ENCODE measurements around the gene GRHPR.
A peak's percentile ranks its signal among the peaks of the same experiment; 100 is the strongest.
"Not testable (repeated sequence)": the region's sequence is repeated elsewhere in the genome, so short reads cannot be mapped to it uniquely, and the experiment has no call there.

GRHPR gene

DNA sequence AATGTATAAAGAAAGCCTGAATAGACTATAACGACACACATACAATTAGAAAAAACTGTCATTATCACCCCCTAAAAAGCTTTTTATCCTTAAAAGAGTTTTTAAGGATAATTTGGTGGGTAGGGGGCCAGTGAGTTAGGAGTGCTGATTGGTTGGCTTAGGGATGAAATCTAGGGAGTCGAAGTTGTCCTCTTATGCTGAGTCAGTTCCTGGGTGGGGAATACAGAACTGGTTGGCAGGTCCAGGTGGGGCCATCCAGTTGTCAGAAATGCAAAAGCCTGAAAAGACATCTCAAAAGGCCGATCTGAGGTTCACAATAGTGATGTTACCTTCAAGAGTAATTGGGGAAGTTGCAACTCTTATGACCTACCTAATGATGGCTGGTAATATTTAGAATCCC lies 29.1 kb downstream of the GRHPR start:
- DNase-seq: no peak

DNA sequence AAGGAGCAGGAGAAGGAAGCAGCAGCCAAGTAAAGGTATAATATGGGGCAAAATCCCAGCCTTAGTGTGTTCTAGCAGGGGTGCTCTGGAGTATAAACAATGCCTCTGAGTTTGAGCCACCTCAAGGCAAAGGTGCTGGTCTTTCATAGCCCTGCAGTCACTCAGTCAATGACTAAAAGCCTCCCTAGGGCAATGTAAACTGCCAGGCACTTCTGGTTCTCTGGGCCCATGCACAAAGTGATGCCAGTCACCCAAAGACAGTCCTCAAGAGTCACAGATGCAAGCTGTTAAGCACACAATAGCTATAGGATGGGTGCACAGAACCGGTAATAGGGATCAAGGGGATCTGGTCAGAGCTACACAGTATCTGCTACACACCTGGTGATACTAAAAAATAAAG lies 30.1 kb downstream of the GRHPR start:
- no peak for DNase-seq

DNA sequence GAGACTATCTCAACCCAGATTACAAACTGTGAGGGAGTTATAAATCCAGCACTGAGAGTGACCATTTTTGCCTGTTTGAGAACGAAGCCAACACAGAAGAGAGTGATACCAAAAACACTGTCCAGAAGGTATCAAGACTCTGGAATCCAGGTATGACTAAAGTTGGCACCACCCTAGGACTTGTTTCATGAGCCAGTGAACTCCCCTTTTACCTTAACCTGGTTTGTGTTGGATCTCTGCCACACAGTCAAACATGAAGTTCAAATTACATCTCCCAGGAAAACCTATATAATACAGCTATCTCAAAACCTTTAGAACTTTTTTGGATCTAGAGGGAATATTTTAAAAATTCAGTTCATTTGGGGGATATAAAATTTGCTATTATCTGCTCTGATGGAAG lies 31.3 kb downstream of the GRHPR start:
- DNase-seq: no peak

DNA sequence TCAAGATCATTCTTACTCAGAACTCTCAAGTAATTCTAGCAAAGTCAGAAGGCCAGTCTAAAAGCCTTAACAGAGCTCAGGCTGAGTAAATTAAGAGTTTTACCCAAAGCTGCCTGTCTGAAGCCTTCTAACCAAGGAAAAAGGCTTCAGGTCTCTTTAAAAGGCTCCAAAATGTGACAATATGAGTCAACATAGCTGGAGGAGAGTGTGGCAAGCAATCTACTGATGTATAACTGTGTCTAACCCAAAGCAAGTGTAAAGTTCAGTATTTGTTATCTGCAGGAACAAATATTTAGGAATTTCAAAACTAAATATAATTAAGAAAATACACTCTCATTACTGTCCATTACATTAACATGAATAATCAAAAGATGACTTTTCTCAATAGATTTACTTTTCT lies 31.7 kb downstream of the GRHPR start:
- DNase-seq: no peak

DNA sequence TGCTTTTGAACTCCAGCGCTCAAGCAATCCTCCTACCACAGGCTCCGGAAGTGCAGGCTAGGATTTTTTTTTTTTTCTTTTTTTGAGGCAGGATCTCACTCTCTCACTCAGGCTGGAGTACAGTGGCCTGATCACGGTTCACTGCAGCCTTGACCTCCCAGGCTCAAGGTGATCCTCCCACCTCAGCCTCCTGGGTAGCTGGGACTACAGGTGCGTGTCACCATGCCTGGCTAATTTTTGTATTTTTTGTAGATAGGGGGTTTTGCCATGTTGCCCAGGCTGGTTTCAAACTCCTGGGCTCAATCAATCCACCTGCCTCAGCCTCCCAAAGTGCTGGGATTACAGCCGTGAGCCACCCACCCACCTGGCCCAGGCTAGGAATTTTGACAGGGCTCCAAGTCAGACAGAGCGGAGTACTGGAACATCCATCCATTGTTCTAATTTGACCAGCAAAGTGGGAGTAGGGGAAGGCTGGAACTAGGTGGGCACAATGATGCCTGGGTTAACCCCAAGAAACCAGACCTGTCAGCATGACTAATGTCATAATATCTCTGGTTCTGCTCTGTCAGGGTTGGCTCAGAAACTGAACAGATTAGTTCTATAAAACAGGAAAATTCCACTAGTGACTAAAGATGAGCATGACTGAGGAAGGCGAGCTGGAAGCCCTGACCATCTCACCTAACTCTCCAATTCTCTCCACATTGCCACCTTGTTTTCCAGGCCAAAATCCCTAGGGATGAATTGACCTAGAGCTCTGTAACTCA lies 33.6 kb downstream of the GRHPR start:
- DNase-seq: no peak

DNA sequence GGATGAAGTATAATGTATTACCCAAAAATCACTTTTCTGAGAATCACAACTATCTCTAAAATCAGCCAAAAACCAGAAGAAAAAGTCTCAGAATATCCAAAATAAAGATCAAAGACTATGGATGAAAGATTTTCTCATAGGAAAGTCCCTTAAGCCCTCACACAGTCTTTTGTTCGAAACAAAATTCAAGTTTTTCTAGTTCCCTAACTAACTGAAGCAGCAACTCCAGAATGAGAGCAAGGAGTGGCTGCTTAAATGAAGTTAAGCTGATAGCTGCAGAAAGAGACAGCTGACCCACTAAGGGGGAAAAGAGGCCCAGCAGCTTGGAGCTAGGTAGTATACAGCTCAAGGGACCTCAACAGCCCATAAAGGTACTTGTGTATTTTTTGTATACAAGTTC lies 34.3 kb downstream of the GRHPR start:
- no peak for DNase-seq

DNA sequence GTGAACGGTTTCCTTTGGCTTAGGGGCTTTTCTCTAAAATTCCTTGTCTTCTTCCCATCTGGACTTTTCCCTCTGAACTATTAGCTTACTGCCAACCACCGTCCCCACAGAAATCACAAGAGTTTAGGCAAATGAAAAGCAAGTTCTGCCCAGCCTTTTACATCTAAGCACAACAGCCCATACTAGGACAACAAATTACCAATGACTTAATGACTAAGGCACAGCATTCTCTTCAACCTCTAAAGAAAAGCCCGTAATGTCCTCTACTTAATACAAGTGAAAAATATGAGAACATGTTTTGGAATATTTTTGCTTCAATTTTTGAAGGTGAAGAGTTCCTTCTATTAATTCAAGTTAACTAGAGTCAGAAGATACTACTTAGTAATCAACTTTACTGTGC lies 41.5 kb downstream of the GRHPR start:
- DNase-seq: no peak

DNA sequence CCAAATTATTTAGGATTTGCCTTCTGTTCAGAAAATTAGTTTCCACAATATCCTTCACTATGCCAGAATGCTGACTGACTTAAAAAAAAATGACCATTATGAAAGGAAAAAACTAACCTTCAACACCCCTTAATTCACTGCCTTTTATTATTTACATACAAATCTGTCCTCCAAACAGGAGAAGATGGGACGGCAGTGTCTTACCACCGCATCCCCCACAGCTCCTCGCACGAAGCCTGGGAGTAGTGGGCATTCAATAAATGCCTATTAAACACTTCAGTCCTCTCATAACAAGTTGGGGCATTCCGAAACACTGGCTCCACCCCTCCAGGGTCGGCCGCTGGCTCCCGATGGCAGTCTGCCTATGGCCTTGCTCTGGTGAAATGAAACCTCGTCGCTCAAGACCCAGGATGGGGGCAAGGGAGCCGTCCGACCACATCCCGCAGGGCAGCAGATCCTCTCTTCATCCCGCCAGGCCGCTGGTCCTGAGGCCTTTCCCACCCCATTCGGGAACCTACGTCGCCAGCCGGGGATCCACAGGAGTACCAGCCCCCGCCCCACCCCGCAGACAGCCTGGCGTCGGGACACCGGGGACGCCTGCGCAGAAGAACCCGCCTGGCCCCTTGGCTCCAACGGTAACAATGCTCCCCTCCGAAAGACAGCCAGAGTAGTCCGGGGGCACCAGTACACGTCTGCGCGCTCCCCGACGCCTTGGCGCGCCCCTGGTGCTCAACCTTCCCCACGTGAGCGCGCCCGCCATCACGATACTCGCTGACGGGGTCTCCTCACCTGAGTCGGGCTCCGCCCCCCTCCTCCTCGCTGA lies 42.1 kb downstream of the GRHPR start:
- DNase-seq: no peak

DNA sequence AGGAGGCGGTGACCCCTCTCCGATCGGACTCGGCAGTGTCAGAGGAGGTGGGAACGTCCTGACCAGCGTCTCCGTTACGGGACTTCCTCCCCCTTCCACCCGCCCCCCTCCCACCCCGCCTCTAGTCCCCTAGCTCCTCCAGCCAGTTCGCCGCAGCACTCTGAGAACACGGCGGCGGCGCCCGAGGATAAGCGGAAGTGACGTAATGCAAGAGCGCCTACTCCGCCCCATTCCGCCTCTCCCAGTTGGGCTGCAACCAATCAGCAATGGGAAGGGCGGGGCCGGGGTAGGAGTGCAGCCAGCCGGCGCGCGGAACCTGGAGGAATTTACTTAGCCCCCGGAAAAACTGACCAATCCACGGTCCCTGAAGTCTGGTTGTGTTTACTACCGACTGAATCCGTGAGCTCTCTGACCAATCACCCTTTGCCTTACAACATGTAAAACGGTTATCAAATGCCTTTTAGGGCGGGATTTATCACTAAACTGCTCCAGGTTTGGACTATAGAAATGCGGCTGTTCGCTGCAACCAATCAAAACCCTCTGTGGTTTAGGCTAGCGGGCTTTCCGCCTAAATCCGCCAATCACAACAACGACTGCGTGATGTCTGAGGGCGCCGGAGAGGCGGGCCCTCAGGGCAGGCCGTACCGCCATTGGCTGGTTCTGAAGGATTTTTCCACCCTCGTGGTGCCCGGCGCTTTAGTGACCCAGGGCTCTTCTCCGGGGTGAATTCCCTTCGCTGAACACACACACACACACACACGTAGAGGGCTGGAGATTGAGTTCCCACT lies 42.9 kb downstream of the GRHPR start, which contains the start of gene ZBTB5:
Gene ZBTB5, minus strand, starts transcription at position 202 of the 788 bp plus-strand sequence. CDS start 22,899 bp downstream, outside the sequence.
- peak; percentile 100 for DNase-seq

DNA sequence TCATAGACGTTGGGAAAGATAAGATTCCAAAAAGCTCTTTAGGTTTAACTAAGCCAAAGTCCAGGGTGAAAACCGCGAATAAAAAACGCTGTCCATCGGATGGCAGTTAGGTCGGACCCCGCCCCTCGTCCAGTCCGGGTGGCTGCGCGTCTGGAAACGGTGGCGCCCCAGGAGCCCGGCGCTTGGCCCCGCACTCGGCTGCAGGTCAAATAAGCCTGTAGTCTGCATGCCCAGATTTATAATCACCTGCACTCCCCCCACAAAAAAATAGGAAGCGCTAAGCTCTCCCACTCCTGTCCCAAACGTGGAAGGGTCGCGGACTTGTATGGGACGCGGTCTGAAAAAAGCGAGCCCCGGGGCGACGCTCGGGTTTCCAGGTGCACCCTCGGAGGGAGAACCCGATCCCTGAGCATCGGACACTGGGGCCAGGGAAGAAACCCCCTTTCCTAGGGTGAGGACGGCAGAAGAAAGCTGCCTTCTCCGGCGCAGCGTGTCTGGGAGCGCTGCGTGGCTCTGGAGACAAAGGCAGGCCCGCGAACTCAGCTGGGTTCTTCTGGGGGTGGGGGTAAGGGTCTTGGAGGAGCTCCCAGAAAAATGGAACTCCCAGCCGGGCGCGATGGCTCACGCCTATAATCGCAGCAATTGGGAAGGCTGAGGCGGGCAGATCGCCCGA lies 43.7 kb downstream of the GRHPR start:
- peak; percentile 77 for DNase-seq

DNA sequence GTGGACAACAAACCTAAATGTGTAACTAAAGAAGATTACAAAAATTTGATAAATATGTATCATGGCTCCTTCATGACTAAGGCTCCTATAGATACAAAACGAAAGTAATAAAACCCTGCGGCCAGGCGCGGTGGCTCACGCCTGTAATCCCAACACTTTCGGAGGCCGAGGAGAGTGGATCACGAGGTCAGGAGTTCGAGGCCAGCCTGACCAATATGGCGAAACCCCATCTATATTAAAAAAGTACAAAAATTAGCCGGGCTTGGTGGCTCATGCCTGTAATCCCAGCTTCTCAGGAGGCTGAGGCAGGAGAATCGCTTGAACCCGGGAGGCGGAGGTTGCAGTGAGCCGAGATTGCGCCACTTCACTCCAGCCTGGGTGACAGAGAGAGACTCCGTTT lies 45.0 kb downstream of the GRHPR start:
- DNase-seq: not testable (repeated sequence)

DNA sequence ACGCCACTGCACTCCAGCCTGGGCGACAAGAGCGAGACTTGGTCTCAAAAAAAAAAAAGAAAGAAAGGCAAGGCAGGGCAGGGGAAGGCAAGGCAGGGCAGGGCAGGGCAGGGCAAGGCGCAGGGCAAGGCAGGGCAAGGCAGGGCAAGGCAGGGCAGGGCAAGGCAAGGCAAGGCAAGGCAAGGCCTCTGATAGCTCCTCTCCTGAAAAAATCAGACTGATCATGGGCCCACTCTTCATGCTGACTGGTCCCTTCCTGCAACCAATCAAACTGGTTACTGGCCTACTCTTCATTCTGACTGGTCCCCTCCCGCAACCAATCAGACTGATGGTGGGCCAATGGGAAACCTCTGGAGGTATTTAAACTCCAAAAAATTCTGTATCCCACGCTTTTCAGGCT lies 46.1 kb downstream of the GRHPR start:
- no peak for DNase-seq

DNA sequence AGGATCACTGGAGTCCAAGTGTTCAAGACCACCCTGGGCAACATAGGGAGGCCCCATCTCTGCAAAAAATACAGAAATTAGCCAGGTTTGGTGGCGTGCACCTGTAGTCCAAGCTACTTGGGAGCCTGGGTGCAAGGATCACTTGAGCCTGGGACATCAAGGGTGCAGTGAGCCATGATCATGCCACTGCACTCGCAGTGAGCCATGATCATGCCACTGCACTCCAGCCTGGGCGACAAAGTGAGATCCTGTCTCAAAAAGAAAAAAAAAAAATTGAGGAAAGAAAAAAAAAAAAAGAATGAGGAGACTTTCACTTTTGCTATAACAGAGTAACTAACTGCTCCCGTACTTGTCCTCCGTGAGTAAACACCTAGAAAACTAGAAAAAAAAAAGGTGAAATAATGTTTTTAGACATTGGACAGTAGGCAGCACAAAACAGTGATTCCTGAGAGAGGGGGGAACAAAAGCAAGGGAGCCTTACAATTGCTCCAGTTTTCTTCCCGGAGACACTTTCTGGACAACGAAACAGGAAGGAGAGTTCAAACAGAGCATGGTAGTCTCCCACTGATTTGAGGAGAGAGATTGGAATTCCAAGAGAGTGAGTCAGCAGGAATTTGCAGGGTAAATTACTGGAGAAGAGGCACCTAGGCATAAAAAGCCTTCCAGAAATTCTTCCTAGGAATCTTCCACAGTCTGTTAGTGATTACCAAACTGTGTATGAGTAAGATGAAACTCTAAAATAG lies 49.6 kb downstream of the GRHPR start:
- no peak for DNase-seq

DNA sequence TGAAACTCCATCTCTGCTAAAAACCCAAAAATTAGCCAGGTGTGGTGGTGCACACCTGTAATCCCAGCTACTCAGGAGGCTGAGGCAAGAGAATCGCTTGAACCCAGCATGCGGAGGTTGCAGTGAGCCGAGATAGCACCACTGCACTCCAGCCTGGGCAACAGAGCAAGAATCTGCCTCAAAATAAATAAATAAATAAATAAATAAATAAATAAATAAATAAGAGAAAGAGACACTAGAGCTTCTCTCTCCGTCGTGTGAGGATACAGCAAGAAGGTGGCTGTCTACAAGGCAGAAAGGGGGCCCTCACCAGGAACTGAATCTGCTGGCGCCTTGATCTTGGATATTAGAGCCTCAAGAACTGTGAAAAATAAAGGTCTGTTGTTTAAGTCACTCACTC lies 51.5 kb downstream of the GRHPR start:
- DNase-seq: not testable (repeated sequence)

DNA sequence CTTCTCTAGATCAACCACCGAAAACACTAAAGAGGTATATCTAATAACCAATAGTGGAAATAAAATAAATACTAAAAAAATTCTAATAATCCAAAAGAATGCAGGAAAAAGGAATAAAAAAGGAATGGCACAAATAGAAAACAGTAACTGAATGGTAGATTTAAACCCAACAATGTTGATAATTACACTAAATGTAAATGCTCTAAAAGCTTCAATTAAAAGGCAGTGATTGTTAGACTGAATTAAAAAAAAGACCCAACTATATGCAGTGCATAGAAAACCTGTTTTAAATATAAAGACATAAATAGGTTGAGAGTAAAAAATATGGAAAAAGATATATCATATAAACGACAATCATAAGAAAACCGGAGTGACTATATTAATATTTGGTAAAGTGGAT lies 51.9 kb downstream of the GRHPR start:
- no peak for DNase-seq

DNA sequence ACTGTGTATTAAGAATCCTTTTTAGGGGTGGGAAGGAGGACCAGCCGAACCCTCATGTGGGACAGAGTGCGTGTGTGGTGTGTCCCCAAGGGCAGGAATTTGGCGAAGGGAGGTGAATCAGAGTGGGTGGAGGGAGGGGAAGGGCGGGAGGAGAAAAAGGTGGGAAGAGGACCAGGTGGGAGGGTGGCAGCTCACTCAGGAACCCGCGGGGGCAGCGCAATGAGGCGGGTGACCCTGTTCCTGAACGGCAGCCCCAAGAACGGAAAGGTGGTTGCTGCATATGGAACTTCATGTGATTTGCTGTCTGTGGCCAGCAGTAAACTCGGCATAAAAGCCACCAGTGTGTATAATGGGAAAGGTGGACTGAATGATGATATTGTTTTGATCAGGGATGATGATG lies 54.4 kb downstream of the GRHPR start:
- no peak for DNase-seq

DNA sequence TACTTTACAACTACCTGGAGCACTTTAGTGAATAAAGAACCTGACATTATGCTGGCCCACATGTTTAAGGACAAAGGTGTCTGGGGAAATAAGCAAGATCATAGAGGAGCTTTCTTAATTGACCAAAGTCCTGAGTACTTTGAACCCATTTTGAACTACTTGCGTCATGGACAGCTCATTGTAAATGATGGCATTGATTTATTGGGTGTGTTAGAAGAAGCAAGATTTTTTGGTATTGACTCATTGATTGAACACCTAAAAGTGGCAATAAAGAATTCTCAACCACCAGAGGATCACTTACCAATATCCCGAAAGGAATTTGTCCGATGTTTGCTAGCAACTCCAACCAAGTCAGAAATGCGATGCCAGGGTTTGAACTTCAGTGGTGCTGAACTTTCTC lies 54.9 kb downstream of the GRHPR start:
- not testable (repeated sequence) for DNase-seq

DNA sequence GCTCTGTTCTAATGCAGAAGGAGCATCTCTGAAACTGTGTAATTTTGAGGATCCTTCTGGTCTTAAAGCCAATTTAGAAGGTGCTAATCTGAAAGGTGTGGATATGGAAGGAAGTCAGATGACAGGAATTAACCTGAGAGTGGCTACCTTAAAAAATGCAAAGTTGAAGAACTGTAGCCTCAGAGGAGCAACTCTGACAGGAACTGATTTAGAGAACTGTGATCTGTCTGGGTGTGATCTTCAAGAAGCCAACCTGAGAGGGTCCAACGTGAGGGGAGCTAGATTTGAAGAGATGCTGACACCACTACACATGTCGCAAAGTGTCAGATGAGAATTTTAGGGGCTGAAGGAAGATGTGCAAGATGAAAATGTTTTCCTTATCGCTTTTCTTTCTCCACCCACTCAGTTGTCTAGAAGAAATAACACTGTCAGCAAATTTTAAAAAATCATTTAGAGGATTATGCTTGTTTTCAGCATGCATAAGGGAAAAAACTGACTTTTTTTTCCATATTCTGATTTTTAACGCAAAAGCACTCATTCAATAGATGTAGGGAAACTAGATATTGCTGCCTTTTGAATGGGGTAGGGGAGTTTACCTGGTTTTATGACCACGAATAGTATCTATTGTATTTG lies 55.6 kb downstream of the GRHPR start:
- DNase-seq: not testable (repeated sequence)

DNA sequence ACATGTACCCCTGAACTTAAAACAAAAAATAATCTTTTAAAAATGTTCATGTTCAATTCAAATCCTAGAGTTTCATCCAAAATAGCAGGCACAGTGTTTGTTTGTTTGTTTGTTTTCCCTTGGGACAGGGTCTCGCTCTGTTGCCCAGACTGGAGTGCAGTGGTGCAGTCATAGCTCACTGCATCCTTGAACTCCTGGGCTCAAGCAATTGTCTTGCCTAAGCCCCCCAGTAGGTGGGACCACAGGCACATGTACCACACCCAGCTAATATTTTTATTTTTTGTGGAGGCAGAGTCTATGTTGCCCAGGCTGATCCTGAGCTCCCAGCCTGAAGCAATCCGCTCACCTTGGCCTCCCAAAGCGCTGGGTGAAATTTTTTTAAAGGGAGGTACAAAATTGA lies 58.3 kb downstream of the GRHPR start:
- DNase-seq: no peak

DNA sequence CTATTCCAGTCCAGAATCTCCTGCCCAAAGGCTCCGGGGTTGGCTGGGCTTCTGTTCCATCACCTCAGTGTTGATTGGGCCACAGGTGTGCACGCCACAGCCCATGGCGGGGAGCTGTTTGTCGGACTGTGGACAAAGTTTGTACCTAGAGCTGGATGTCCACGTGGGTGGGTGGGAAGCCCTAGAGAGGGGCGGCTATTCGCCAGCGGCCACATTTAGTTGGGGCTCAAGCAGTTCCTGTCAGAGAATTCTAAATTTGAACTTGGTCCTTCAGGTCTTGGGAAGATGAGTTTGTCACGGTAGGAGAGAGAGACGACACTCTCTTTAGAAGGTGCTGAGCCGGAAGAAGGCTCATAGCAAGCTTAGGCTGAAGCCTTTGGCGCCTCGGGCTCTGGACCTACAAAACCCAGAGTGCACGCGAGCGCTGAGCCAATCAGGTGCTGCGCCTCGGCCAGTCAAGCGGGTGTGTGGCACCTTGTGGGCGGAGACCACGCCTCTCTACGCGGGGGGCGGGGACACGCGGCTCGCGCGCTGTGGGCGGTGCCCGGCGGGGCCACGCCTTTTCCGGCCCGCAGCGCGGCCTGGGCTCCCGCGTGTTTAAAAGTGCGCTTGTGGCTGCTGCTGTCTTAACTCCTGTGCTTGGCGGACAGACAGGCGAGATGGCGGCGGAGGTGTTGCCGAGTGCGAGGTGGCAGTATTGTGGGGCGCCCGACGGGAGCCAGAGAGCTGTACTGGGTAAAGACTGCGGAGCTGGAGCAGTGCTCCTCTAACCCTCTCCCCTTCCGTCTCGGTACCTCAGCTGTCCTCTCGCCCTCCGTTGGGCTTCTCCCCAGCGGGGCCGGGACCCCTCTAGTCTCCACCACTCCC lies 63.1 kb downstream of the GRHPR start, which contains the start of gene POLR1E:
Gene POLR1E, plus strand, starts transcription at position 560 of the 867 bp plus-strand sequence. Its CDS starts 100 bp downstream, at position 660.
- DNase-seq: peak; percentile 94
